ENCODE results near the gene SUGCT.

The SUGCT gene

DNA sequence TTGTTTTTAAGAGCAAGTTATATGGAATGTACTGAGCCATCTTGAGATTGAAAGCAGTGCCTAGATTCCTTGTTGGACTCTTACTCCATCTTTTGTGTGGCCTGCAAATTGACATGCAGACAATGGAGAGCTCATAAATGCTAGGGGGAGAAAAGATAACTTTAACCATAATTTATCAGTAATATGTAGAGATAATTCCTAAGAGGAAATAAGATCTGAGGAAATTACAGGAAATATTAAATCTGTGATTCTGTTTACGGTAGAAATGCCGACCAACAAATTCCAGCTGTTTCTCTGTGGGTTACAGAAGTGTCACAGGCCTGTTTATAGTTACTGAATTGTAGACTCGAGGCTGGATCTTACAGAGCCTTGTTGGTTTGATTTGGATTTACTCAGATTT lies 348.0 kb downstream of the SUGCT start:
- DNase-seq, result no peak

DNA sequence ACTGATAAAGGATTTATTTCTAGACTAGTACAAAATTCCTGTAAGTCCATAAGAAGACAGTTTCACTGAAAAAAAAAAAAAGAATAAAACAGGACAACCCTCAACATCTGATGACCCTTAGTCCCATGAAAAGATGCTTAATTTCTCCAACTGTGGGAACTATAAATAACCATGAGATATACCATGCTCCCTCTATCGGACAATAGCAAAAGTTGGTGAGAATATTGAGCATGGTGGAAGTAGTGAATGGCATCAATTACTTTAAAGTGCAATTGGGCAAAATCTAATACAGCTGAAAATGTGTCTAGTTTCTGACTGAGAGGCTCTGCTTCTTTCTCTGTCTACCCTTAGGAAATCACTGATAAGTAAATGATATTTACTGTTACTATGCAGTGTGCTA lies 348.8 kb downstream of the SUGCT start:
- no peak for DNase-seq

DNA sequence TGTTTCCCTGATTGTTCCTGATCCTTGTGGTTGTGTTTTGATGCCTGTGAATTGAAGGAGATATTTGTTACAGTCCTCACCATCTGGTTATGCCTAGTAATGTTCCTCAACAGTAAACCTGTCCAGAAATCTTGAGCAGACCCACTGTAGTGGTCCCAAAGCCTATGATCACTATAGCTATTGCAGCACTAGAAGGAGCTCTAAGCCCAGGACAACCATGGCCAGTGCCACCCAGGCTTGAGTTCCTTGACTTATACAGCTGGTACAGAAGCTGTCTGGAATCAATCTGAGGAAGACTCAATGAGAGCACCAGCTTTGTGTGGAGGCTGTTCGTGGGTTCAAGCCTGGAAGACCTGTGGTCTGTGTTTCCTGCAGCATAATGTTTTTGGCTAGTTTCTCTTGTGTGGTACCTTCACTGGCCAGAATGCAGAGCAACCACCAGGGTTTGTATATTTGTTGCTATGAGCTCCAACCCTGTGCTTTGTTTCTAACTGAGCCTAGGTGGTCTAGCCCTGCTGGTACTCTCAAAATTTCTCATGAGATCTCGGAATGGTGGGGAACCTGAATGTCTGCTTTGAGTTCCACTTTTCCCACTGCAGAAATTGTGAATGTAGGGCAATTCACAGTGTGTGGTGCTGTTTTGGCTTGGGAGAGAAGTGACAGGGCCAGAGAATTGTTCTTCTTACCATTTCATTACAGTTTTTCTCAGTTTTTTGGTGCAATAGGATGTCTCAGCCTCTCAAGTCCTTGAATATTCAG lies 355.2 kb downstream of the SUGCT start:
- no peak for DNase-seq

DNA sequence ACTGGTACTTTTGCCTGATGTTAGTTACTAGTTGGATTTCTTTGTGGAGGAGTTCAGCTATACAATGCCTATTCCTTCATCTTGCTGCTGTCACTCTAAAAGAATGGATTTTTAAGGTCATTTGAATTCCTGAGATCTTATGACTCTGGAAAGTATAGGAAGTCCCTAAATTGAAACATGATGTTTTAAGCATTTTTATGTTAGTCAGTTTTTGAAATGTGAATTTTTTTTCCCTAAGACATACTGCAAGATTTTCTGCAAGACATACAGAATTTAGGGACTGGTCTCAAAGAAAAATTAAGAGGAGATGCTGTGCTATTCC lies 355.8 kb downstream of the SUGCT start:
- no peak for DNase-seq

DNA sequence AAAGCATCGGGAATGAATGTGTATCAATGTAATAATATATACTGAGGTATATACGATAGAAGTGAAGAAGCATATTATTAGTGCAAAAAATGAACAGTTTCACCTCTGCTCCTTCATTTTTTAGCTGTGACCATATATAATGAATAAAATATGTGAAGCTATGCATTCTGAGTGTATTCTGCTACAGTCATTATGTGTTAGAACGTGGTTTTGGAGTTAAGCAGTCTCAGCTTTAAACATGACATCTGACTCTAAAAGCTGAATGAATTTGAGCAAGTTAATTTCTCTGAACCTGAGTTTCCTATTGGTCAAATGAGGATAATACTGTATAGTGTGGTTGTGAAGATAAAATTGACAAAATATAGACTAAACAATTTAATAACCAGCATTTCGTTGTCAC lies 358.1 kb downstream of the SUGCT start:
- DNase-seq, result no peak

DNA sequence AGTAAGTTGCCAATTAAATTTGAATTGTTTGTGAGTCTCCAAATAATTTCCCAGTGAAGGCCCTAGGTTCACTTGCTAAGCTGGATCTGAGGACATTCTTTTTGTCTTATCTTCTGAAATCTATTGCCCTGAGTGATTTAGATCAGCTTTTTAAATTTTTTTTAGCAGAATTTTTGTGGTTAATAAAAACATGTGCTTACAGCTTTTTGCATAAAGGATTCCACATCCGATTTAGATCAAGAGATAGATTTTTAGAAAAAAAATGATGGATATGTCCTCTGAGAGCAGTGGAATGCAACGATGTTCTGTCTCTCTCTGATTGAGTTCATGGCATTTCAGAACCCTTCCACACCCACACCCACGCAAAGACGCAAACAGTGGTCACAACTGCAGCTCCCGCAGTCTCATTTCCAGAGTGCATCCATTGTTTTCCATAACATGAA lies 358.8 kb downstream of the SUGCT start:
- DNase-seq, result no peak

DNA sequence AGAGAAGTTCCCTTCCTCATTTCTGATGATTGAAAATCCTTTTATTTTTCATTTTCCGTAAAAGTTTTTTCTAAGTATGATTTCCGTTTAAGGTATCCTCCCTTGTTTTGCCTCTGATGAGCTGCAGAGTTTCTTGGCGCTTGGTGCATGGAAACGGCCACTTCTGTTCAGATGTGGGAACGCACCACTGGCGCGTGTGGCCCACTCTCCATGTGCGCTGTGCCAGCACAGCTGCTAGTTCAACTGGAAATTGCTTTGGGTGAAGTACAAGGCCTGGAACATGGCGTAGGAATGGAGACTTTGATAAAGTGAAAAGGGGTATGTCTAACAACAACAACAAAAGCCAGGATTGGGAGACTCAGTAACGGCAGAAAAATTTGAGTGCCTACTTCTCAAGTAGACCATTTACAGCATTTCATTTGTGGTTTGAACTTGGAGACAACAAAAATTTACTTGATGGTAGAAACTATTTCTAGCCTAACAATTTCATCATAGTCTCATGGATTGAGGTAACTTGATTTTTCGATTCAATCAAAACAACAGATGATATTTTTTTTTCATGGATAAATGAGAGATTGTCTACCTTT lies 364.2 kb downstream of the SUGCT start:
- no peak for DNase-seq

DNA sequence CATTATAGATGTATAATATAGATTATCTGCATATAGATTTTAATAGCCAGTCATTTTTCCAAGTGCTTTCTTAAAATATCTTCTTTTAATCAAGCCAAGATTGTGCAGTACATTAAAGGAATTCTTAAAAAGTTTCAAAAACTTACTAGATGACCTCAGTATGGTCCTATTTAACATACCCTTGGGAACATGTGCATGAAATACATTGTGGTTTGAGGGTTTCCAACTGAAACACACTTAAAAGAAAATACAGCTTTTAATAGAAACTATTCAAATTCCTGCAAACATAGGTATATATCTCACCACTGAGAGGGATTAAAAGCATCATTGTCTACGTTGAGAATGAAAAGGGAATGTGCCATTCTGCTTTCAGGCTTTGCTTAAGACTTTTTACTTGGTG lies 364.9 kb downstream of the SUGCT start:
- no peak for DNase-seq

DNA sequence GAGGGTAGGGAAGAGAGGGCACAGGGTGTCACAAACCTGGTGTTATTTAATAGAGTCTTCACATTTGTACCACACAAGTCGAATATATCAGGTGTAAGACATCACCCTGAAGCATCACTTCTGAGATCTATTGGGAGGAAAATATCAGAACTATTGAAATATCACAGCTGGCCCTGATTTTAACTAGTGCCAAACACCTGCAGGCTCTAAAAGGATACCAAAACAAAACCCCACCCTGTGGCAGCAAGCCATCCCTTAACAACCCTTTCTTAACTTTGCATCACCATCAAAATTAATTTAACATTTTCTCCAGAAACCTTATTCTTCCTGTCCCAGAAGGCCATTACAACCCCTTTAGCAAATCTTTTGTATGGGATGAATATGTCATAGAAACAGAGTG lies 365.4 kb downstream of the SUGCT start:
- no peak for DNase-seq

DNA sequence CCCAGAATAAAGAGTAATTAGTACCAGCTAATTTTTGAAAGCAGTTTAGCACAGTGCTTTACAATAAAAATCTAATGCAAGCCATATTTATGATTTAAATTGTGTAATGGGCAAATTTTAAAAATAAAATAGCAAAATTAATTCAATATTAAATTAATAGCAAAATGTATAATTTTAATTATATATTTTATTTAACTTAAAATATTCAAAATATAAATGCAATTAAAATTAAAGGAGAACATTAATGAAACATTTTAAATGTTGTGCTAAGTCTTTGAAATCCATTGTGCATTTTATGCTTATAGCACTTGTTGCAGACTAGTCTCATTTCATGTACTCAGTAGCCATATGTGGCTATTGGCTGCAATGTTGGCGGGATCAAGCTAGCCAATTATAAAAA lies 367.6 kb downstream of the SUGCT start:
- no peak for DNase-seq

DNA sequence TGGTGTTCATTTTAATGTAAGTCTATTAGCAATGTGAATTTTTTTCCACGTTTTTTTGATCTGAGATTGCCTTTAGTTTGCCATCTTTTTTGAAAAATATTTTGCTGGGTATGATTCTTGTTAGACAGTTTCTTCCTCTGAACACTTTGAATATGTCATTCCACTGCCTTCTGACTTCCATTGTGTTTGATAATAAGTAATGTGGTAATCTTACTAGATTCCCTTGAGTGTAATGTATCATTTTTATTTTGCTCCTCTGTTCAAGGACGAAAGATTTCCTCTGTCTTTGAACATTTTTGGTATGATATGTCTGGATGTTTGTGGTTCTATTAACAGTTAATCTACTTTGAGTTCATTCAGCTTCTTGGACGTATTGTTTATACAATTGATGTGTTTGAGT lies 371.4 kb downstream of the SUGCT start:
- DNase-seq, result no peak

DNA sequence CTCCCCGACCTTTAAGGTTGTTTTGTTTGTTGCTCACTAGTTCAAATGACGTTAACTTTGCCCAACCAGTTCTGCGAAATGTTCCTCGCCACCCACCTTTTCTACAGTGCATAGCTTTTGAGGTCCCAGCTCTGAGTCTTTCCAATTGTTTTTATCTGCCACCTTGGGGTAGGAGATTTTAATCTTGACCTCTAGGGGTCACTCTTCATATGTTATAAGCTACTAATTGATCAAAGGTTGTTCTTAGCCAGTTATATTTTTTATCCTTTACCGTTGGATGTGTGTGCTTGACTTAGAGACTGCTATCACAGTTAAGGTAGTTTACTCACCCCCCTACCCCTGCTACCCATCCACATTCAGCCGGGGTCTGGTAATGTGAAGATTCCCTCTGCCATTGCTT lies 372.4 kb downstream of the SUGCT start:
- no peak for DNase-seq

DNA sequence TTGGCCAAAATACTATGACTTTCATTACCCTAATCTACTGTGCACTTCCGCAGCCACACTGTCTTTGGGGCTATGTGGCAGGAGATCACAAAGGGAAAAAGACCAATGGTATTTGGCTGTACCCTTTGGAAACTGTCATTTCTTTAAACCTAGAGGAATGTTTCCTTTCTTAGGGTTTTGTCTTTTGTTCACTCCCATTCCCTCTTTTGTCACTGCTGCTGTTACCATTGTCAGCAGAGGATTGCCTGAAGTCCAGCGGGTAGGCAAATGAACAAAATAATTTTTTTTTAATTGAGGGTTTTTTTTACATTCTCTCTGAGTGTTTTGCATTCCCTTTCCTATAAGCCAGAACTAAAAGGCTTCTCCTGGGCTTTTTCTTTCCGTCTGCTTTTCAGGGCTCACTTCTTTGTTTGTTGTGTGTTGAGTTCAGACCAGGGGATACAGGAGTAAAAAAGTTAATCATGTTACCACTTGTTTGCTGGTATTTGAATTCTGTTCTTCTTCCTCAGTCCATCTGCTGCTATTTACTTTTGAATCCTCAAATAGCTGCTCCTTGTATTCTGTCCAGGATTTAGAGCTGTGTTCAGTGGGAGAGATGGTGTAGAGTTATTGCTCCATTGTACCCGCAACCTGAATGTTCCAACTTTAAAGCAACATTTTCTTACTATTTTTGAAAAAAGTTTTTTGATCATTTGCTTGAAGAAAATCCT lies 374.6 kb downstream of the SUGCT start:
- no peak for DNase-seq

DNA sequence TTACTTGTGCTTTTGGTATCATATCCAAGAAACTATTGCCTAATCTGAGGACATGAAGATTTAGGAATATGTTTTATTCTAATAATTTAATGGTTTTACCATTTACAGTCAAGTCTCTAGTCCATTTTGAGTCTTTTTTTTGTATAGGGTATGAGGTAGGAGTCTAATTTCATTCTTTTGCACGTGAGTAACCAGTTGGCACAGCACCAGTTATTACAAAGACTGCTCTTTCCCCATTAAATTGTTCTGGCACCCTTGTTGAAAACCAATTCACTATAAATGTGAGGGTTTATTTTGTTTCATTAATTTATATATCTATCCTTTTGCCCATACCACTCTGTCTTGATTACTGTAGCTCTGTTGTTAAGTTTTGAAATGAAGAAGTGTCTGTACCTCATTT lies 381.6 kb downstream of the SUGCT start:
- no peak for DNase-seq

DNA sequence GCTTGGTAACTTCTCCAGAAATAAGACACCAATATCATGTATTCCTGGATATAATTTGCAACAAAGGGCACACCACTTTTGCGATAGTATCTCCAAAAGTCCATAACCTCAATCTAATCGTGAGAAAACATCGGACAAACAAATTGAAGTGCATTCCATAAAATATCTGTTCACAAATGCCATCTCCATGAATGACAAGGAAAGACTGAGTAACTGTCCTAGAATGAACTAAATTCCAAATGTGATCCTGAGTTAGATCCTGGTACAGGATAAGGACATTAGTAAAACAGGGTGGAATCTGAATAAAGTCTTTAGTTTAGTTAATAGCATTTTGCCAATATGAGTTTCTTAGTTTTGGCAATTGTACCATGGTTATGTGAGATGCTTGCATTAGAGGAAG lies 384.2 kb downstream of the SUGCT start:
- no peak for DNase-seq

DNA sequence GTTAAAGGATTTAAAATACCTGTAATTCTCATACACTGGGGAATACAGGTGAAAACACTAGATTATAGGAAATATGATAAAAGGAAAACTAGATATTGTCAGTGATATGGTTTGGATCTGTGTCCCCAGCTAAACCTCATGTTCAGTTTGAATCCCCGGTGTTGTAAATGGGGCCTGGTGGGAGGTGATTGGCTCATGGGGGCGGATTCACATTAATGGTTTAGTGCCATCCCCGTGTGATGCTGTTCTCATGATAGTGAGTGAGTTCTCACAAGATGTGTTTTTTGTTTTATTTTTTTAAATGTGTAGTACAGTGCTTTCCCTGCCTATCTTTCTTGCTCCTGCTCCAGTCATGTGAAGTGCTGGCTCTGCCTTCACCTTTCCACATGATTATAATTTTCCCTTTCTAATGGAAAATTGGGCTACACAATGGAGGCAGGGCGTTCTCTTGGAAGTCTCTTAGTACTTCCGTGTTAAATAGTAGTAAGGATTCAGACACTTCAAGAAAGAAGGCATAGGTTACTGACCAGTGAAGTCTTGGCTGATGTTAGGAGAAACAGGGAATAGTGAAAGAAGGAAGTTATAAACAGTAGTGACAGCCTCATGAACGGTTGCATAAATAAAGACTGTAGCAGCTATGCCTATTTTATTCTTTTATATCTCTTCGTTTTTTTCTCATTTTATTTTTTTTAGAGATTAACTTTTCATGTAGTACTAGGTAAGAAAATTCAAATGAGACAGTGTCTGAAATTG lies 386.4 kb downstream of the SUGCT start:
- no peak for DNase-seq

DNA sequence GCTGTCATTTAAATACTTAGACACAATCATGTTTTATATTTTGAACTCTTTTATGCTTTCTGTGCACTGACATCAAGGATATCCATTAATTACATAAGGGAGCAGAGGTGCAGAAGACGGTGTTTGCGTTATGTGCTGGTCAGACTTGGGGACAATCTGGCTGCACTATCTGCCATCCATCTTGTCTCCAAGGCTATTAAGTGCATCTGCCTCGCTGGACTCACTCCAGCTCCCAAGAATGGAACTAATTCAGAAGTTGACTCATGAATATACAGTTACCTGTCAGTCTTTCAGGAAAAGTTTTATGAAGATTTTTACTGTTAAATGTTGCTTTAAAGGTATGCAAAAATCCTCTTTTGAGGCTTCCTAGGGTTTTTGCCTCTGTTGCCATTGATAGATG lies 391.0 kb downstream of the SUGCT start:
- DNase-seq, result no peak

DNA sequence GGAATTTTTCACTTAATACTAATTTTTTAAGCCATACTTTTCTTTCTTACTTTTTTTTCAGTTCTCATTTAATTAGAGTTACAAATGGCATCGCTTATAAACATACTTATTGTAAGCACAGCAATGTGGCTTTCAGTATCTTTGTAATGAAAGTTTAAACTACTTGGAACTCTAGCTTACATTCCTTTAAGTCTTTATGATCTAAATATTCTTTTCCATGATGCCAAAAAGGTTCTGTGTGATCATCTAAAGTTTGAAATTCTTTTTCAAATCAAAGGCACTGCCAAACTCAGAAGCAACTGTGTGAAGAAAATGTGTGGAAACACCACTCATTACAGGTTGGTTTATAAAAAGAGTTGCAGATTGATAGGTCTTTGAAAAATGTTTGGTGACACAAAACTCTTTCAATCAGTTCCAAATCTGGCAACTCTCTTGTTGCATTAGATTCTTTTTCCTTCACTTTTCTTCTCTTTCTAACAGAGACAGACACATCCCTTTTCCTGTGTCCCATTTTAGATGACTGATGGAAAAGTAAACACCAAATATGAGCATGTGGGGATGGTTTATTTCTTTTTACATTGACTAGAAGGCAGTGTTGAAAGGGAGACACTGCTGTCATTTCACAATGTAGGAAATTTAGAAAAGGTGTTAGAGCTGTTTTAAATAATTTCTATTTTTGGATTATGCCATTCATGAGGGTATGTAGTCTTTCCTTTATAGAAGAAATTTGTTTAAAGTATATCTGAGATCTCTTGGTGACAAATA lies 392.3 kb downstream of the SUGCT start:
- DNase-seq, result no peak

DNA sequence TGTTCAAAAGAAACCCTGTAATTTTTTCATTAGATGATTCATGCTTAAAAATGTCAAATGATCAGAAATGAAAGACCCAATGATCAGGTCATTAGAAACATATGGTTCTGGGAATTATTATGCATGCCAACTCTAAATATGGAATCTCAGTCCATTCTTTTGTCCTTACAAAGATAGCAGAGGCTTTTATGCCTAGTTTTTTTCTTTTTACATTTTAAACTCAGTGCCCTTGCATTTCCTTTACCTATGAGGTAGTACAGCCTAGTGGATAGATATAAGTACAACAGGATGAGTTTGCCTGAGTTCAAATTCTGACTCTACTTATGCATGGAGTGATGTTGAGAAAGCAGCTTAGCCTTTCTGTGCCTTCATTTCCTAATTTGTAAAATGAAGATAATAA lies 392.9 kb downstream of the SUGCT start:
- no peak for DNase-seq

DNA sequence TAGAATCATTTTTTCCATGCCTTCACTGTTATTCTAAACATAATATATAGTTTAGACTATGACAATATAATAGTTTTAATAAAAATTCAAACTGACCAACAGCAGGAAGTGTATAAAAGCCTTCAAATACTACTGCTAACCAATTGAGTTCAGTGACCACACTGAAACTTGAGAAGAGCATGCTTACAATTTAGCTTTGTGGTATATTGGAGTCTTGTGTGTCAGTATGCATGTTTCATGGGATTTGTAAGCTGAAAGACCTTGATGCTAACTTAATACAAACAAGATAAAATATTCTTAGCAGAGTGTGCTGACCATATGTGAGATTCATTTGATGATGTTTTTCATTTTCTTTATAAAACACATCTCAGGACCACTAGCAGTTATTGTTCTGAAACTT lies 395.5 kb downstream of the SUGCT start:
- DNase-seq, result no peak

DNA sequence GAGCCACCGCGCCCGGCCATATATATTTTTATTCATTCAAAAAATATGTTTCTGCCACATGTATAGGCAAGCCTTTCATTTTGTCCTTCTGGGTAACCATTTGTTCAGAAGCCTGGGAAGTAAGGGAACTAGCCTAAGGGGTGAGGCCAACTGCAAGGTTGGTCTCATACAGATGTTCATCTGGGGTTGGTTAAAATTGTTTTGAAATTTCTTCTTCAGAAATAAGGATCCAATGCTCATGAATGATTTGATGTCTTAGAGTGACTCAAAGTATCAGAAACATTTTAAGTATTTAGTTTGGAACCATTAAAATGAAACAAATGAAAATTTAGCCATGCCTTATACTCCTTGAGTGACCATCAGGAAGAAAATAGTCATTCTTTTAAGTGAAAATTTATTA lies 397.2 kb downstream of the SUGCT start:
- DNase-seq, result no peak

DNA sequence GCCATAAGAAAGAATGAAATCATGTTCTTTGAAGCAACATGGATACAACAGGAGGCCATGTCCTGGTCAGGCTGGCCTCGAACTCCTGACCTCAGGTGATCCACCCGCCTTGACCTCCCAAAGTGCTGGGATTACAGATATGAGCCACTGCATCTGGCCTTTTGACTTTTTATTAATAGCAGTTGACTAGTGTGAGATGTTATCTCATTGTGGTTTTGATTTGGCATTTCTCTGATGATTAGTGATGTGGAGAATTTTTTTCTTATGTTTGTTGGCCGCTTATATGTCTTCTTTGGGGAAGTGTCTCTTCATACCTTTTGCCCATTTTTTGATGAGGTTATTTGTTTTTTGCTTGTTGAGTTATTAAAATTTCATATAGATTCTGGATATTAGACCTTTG lies 400.9 kb downstream of the SUGCT start:
- no peak for DNase-seq

DNA sequence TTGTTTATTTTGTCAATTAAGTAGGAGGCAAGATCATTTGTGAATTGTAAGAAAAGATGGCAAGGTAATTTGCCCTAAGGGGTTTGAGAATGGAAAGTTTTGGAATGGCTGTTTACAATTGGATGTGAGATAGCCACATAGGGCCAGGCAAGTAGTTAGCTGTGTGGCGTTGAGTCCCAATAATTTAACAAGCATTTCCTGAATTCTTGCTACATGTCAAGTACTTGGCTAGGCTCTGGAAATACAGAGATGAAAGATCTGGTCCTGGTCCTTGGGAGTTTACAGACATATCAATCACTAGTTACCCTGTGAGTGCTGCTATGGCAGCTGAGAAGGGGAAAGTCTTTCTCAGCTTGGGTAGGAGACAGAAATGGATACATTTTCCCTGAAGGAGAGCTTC lies 401.6 kb downstream of the SUGCT start:
- DNase-seq, result no peak

Data from NCI-H1417 treated with DMSO at 0.1 percent for 48 hours (cell line).